Measurements from ENCODE around the gene HORMAD2.

The HORMAD2 gene

DNA sequence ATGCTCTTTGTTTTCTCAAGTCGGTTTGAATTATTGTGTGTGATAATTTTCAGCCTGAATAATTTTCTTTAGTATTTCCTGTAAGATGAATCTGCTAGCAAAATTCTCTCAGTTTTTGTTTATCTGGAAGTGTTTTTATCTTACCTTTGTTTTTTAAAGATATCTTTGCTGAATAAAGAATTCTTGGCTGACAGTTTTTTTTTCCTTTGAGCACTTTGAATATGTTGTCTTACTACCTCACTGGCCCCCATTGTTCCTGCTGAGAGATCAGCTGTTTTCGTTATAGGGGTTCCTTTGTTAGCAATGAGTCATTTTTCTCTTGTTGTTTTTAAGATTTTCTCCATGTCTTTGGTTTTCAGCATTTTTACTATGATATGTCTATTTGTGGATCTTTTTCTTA is 63.0 kb downstream of the HORMAD2 start:
- TF ChIP-seq, protein P1, sequence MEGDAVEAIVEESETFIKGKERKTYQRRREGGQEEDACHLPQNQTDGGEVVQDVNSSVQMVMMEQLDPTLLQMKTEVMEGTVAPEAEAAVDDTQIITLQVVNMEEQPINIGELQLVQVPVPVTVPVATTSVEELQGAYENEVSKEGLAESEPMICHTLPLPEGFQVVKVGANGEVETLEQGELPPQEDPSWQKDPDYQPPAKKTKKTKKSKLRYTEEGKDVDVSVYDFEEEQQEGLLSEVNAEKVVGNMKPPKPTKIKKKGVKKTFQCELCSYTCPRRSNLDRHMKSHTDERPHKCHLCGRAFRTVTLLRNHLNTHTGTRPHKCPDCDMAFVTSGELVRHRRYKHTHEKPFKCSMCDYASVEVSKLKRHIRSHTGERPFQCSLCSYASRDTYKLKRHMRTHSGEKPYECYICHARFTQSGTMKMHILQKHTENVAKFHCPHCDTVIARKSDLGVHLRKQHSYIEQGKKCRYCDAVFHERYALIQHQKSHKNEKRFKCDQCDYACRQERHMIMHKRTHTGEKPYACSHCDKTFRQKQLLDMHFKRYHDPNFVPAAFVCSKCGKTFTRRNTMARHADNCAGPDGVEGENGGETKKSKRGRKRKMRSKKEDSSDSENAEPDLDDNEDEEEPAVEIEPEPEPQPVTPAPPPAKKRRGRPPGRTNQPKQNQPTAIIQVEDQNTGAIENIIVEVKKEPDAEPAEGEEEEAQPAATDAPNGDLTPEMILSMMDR (IDR thresholded peaks at IDR 0.05; ENCODE audit: borderline replicate concordance, extremely low read depth, low read length, poor library complexity, severe bottlenecking): no peak
- no peak for TF ChIP-seq EZH2 (IDR thresholded peaks at IDR 0.05; ENCODE audit: borderline replicate concordance, low read depth, low read length, severe bottlenecking)
- Histone ChIP-seq H4K20me1 (ENCODE audit: insufficient read depth, low read length) (no peaks in the 10 kb centered on the region), H2AFZ (ENCODE audit: low read depth, low read length) (no peak overlapping the region), H3K9me3 (ENCODE audit: insufficient read depth, low read length, severe bottlenecking) (peaks cover 24% of the 10 kb centered on the region), H3K36me3 (ENCODE audit: insufficient read depth, low read length) (no peaks in the 10 kb centered on the region), H3K27me3 (ENCODE audit: insufficient read depth, low read length, poor library complexity) (no peaks in the 10 kb centered on the region), H3K27ac (ENCODE audit: low read length) (no peak overlapping the region), H3K4me3 (ENCODE audit: low read depth in 1 of 2, low read length in 2 of 2) (no peak overlapping the region), H3K79me2 (ENCODE audit: insufficient read depth, low read length) (no peaks in the 10 kb centered on the region), H3K9ac (ENCODE audit: low read depth, low read length) (no peak overlapping the region), H3K4me2 (ENCODE audit: insufficient read depth, low read length) (no peak overlapping the region), H3K4me1 (ENCODE audit: insufficient read depth, low read length) (no peaks in the 10 kb centered on the region)
- ATAC-seq (ENCODE audit: insufficient read depth, low read depth) (no peak), DNase-seq (no peak)

DNA sequence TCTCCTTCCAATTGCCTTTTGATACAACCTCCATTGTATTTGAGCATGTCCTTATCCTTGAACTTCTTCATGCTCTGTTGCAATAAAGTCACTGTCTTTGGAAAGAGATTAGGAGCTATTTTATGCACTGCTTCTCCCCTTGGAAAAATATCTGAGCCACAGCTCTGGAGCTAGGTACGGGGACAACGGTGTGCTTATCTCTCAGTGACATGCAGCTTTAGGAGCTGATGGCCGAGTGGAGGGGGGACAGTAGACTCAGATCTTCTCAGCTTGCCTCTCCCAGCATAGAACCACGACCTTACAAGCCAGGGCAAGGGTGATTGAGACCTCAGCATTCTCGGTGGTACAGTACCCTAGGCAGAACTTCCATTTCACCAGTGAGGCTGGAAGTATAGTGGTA is 64.1 kb downstream of the HORMAD2 start:
- H3K27me3 ChIP-seq (ENCODE audit: insufficient read depth, low read length, poor library complexity): no peaks in the 10 kb centered on the region
- no peaks in the 10 kb centered on the region for H3K36me3 ChIP-seq (ENCODE audit: insufficient read depth, low read length)
- peaks cover 24% of the 10 kb centered on the region for H3K9me3 ChIP-seq (ENCODE audit: insufficient read depth, low read length, severe bottlenecking)
- H3K4me3 ChIP-seq (ENCODE audit: low read depth in 1 of 2, low read length in 2 of 2): no peak overlapping the region
- H3K27ac ChIP-seq (ENCODE audit: low read length): no peak overlapping the region
- no peak overlapping the region for H3K4me2 ChIP-seq (ENCODE audit: insufficient read depth, low read length)
- H4K20me1 ChIP-seq (ENCODE audit: insufficient read depth, low read length): no peaks in the 10 kb centered on the region
- no peaks in the 10 kb centered on the region for H3K79me2 ChIP-seq (ENCODE audit: insufficient read depth, low read length)
- H3K9ac ChIP-seq (ENCODE audit: low read depth, low read length): no peak overlapping the region
- DNase-seq (no peak), ATAC-seq (ENCODE audit: insufficient read depth, low read depth) (no peak)
- H2AFZ ChIP-seq (ENCODE audit: low read depth, low read length): 0 out of 2 replicates have a peak overlapping the region, but pooled peaks have one; percentile 19
- TF ChIP-seq EZH2 (IDR thresholded peaks at IDR 0.05; ENCODE audit: borderline replicate concordance, low read depth, low read length, severe bottlenecking): no peak
- TF ChIP-seq, protein P1 (IDR thresholded peaks at IDR 0.05; ENCODE audit: borderline replicate concordance, extremely low read depth, low read length, poor library complexity, severe bottlenecking): no peak
- H3K4me1 ChIP-seq (ENCODE audit: insufficient read depth, low read length): no peaks in the 10 kb centered on the region

DNA sequence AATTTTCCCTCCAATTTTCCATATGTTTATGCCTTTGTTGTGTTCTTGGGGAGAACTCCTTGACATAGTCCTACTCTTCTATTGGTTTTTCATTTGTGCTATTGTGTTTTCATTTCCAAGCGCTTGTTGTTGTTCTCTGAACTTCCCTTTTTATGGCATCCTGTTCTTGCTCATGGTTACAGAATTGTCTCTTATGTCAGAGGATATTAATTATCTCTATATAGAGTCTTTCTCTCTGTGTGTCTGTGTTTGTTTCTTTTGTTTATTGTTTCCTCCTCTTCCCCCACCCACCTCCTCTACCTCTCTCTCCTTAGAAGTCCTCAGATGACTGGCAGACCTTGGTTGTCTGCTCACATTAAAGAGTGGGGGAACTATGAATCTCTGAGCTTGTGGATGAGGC is 69.9 kb downstream of the HORMAD2 start:
- Histone ChIP-seq H3K9ac (ENCODE audit: low read depth, low read length) (no peak overlapping the region), H3K27me3 (ENCODE audit: insufficient read depth, low read length, poor library complexity) (no peaks in the 10 kb centered on the region), H3K4me1 (ENCODE audit: insufficient read depth, low read length) (no peaks in the 10 kb centered on the region), H3K36me3 (ENCODE audit: insufficient read depth, low read length) (no peaks in the 10 kb centered on the region), H3K79me2 (ENCODE audit: insufficient read depth, low read length) (no peaks in the 10 kb centered on the region), H2AFZ (ENCODE audit: low read depth, low read length) (0 out of 2 replicates have a peak overlapping the region, but pooled peaks have one; percentile 18), H4K20me1 (ENCODE audit: insufficient read depth, low read length) (no peaks in the 10 kb centered on the region), H3K4me2 (ENCODE audit: insufficient read depth, low read length) (no peak overlapping the region), H3K27ac (ENCODE audit: low read length) (no peak overlapping the region), H3K9me3 (ENCODE audit: insufficient read depth, low read length, severe bottlenecking) (no peaks in the 10 kb centered on the region), H3K4me3 (ENCODE audit: low read depth in 1 of 2, low read length in 2 of 2) (no peak overlapping the region)
- DNase-seq (no peak), ATAC-seq (ENCODE audit: insufficient read depth, low read depth) (no peak)
- no peak for TF ChIP-seq EZH2 (IDR thresholded peaks at IDR 0.05; ENCODE audit: borderline replicate concordance, low read depth, low read length, severe bottlenecking)
- TF ChIP-seq, protein P1 (IDR thresholded peaks at IDR 0.05; ENCODE audit: borderline replicate concordance, extremely low read depth, low read length, poor library complexity, severe bottlenecking): no peak

DNA sequence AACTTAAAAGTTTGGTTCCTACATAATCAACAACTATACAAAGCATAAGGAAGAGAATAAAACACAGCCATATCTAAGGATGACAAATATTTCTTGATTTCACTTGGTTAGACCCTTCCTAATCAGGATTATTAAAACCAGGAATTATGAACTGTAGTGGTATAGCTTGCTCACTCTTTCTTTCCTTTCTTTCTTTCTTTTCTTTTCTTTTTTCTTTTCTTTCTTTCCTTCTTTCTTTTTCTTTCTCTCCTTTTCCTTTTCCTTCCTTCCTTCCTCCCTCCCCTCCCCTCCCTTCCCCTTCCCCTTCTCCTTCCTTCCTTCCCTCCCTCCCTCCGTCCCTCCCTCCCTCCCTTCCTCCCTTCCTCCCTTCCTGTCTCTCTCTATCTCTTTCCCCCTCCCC is 78.0 kb downstream of the HORMAD2 start:
- no peaks in the 10 kb centered on the region for H3K79me2 ChIP-seq (ENCODE audit: insufficient read depth, low read length)
- H3K27ac ChIP-seq (ENCODE audit: low read length): no peak overlapping the region
- no peak overlapping the region for H2AFZ ChIP-seq (ENCODE audit: low read depth, low read length)
- no peak for TF ChIP-seq EZH2 (IDR thresholded peaks at IDR 0.05; ENCODE audit: borderline replicate concordance, low read depth, low read length, severe bottlenecking)
- TF ChIP-seq, protein P1 (IDR thresholded peaks at IDR 0.05; ENCODE audit: borderline replicate concordance, extremely low read depth, low read length, poor library complexity, severe bottlenecking): no peak
- H3K9me3 ChIP-seq (ENCODE audit: insufficient read depth, low read length, severe bottlenecking): no peaks in the 10 kb centered on the region
- no peak overlapping the region for H3K4me3 ChIP-seq (ENCODE audit: low read depth in 1 of 2, low read length in 2 of 2)
- H4K20me1 ChIP-seq (ENCODE audit: insufficient read depth, low read length): no peaks in the 10 kb centered on the region
- H3K4me1 ChIP-seq (ENCODE audit: insufficient read depth, low read length): peaks cover 17% of the 10 kb centered on the region
- no peak overlapping the region for H3K9ac ChIP-seq (ENCODE audit: low read depth, low read length)
- no peak for ATAC-seq (ENCODE audit: insufficient read depth, low read depth)
- no peaks in the 10 kb centered on the region for H3K36me3 ChIP-seq (ENCODE audit: insufficient read depth, low read length)
- no peaks in the 10 kb centered on the region for H3K27me3 ChIP-seq (ENCODE audit: insufficient read depth, low read length, poor library complexity)
- no peak overlapping the region for H3K4me2 ChIP-seq (ENCODE audit: insufficient read depth, low read length)
- no peak for DNase-seq

Measured in DND-41 (cell line).